22Rv1 (cell line): ENCODE data around the gene ISYNA1.

Source experiments
- CTCF ChIP-seq: fragments of 450-650 bp; IDR thresholded peaks from 2 replicates; pipeline ENCODE4 v1.5.1; 2017; ENCODE audit warnings: mild to moderate bottlenecking
- ZFX ChIP-seq: fragments of 450-650 bp; IDR thresholded peaks from 2 replicates; pipeline ENCODE4 v1.6.1; 2017; ENCODE audit warnings: antibody characterized with exemption, borderline replicate concordance

- TF ChIP-seq CTCF: no peak
- no peak for TF ChIP-seq ZFX
Measured at GRCh38 chr19:18481505-18482222, 43.7 kb upstream of the ISYNA1 start.
